GM21447 (cell line): ENCODE measurements around the gene ADSS1.
"Not testable (repeated sequence)": the region's sequence is repeated elsewhere in the genome, so short reads cannot be mapped to it uniquely, and the experiment has no call there.

ENCODE experiments used
- ATAC-seq: cut with Tn5 transposase; IDR thresholded peaks from one replicate; pipeline ENCODE4 v1.9.1; 2021; ENCODE audit not compliant: unreplicated experiment

The ADSS1 gene

GRCh38 chr14:104746071-104746545 is 22.1 kb downstream of the ADSS1 start:
- no peak for ATAC-seq

- ATAC-seq, result no peak
Observed at GRCh38 chr14:104746934-104747481, 23.0 kb downstream of the ADSS1 start.

- no peak for ATAC-seq
Observed at GRCh38 chr14:104747876-104748275, 23.8 kb downstream of the ADSS1 start.

GRCh38 chr14:104749111-104749649 is 25.2 kb downstream of the ADSS1 start:
- ATAC-seq, result no peak

GRCh38 chr14:104750056-104750752 is 26.2 kb downstream of the ADSS1 start:
- no peak for ATAC-seq

GRCh38 chr14:104750753-104751057 is 26.7 kb downstream of the ADSS1 start:
- ATAC-seq, result not testable (repeated sequence)

GRCh38 chr14:104751539-104752422 is 27.8 kb downstream of the ADSS1 start:
- ATAC-seq, result no peak

GRCh38 chr14:104752423-104752734 is 28.4 kb downstream of the ADSS1 start:
- peak; percentile 79 for ATAC-seq

GRCh38 chr14:104752735-104753527 is 28.9 kb downstream of the ADSS1 start, which contains the start of gene SIVA1:
Gene SIVA1 (plus strand): TSS chr14:104753147. CDS start chr14:104753202, 55 bp downstream.
- peak; percentile 87 for ATAC-seq

- no peak for ATAC-seq
Observed at GRCh38 chr14:104753528-104754212, 29.6 kb downstream of the ADSS1 start.

- no peak for ATAC-seq
Observed at GRCh38 chr14:104754213-104754851, 30.3 kb downstream of the ADSS1 start.

GRCh38 chr14:104755621-104756020 is 31.6 kb downstream of the ADSS1 start:
- no peak for ATAC-seq

GRCh38 chr14:104756477-104757237 is 32.6 kb downstream of the ADSS1 start:
- ATAC-seq, result no peak

- no peak for ATAC-seq
Observed at GRCh38 chr14:104757238-104757585, 33.2 kb downstream of the ADSS1 start.

GRCh38 chr14:104757681-104758392 is 33.8 kb downstream of the ADSS1 start:
- ATAC-seq, result no peak

GRCh38 chr14:104758981-104759969 is 35.2 kb downstream of the ADSS1 start:
- no peak for ATAC-seq

- ATAC-seq, result no peak
Observed at GRCh38 chr14:104765517-104765916, 41.5 kb downstream of the ADSS1 start.
